SK-N-SH treated with all-trans-retinoic acid at 6 μM for 48 hours (cell line): ENCODE measurements around the gene PKNOX2.

ENCODE experiments used
- ATAC-seq: fragments of 200-7000 bp; cut with Tn5 transposase; 3 replicates; pipeline ENCODE4 v1.9.1; 2020; ENCODE audit warnings: mild to moderate bottlenecking, moderate library complexity
- ARNTL ChIP-seq: fragments of 450-650 bp; formaldehyde crosslinking; IDR thresholded peaks from 2 replicates; pipeline ENCODE4 v1.5.0; 2020; ENCODE audit warnings: low read depth, mild to moderate bottlenecking, moderate library complexity, borderline replicate concordance
- BACH2 ChIP-seq: fragments of 250-450 bp; sonication (Bioruptor Pico); IDR thresholded peaks from 2 replicates; pipeline ENCODE4 v1.9.0; 2021; ENCODE audit warnings: mild to moderate bottlenecking, borderline replicate concordance
- CSDC2 ChIP-seq: fragments of 250-450 bp; sonication (Bioruptor Pico); IDR thresholded peaks from 2 replicates; pipeline ENCODE4 v1.5.0; 2020; ENCODE audit warnings: mild to moderate bottlenecking, moderate library complexity
- GLIS3 ChIP-seq: fragments of 250-450 bp; sonication (Bioruptor Pico); IDR thresholded peaks from 2 replicates; pipeline ENCODE4 v1.5.0; 2020; ENCODE audit warnings: mild to moderate bottlenecking, moderate library complexity
- ISL1 ChIP-seq: fragments of 250-450 bp; sonication (Bioruptor Pico); IDR thresholded peaks from 2 replicates; pipeline ENCODE4 v2.1.2; 2022; ENCODE audit warnings: mild to moderate bottlenecking, moderate library complexity
- OSR1 ChIP-seq: fragments of 250-450 bp; sonication (Bioruptor Pico); IDR thresholded peaks from 2 replicates; pipeline ENCODE4 v1.8.0; 2022; ENCODE audit warnings: moderate library complexity, mild to moderate bottlenecking, inconsistent platforms
- PPARA ChIP-seq: fragments of 250-450 bp; sonication (Bioruptor Pico); IDR thresholded peaks from 2 replicates; pipeline ENCODE4 v1.5.0; 2020; ENCODE audit warnings: mild to moderate bottlenecking, borderline replicate concordance
- RARB ChIP-seq: fragments of 250-450 bp; sonication (Bioruptor Pico); IDR thresholded peaks from 2 replicates; pipeline ENCODE4 v1.8.0; 2021; ENCODE audit warnings: mild to moderate bottlenecking, moderate library complexity
- SNAI2 ChIP-seq: fragments of 250-450 bp; sonication (Bioruptor Pico); IDR thresholded peaks from 2 replicates; pipeline ENCODE4 v1.5.0; 2020; ENCODE audit warnings: mild to moderate bottlenecking, moderate library complexity
- TCF4 ChIP-seq: fragments of 250-450 bp; sonication (Bioruptor Pico); IDR thresholded peaks from 2 replicates; pipeline ENCODE4 v1.8.0; 2021; ENCODE audit warnings: mild to moderate bottlenecking, moderate library complexity, borderline replicate concordance
- TOX ChIP-seq: fragments of 250-450 bp; sonication (Bioruptor Pico); IDR thresholded peaks from 2 replicates; pipeline ENCODE4 v1.8.0; 2021; ENCODE audit warnings: mild to moderate bottlenecking, moderate library complexity, borderline replicate concordance
- ZC3H10 ChIP-seq: fragments of 250-450 bp; sonication (Bioruptor Pico); IDR thresholded peaks from 2 replicates; pipeline ENCODE4 v1.5.1; 2021; ENCODE audit warnings: mild to moderate bottlenecking, moderate library complexity
- ZFP3 ChIP-seq: fragments of 250-450 bp; sonication (Bioruptor Pico); IDR thresholded peaks from 2 replicates; pipeline ENCODE4 v1.5.0; 2020; ENCODE audit warnings: mild to moderate bottlenecking, moderate library complexity
- ZFP30 ChIP-seq: fragments of 450-650 bp; formaldehyde crosslinking; IDR thresholded peaks from 2 replicates; pipeline ENCODE4 v1.5.0; 2022; ENCODE audit warnings: mild to moderate bottlenecking, moderate library complexity
- ZNF565 ChIP-seq: fragments of 450-650 bp; formaldehyde crosslinking; conservative IDR thresholded peaks from 2 replicates; pipeline ENCODE4 v1.5.0; 2020; ENCODE audit warnings: low read depth, mild to moderate bottlenecking, moderate library complexity
- ZNF70 ChIP-seq: fragments of 450-650 bp; formaldehyde crosslinking; IDR thresholded peaks from 2 replicates; pipeline ENCODE4 v1.5.0; 2020; ENCODE audit warnings: mild to moderate bottlenecking, moderate library complexity
- TF ChIP-seq, protein P1 (sequence below): fragments of 250-450 bp; sonication (Bioruptor Pico); IDR thresholded peaks from 2 replicates; pipeline ENCODE4 v1.8.0; 2021; ENCODE audit warnings: low read depth, mild to moderate bottlenecking, moderate library complexity, borderline replicate concordance
- TF ChIP-seq, protein P2 (sequence below): fragments of 250-450 bp; sonication (Bioruptor Pico); IDR thresholded peaks from 2 replicates; pipeline ENCODE4 v1.5.1; 2021; ENCODE audit warnings: mild to moderate bottlenecking, moderate library complexity
- TF ChIP-seq, protein P3 (sequence below): fragments of 250-450 bp; sonication (Bioruptor Pico); IDR thresholded peaks from 2 replicates; pipeline ENCODE4 v1.5.1; 2020; ENCODE audit warnings: low read depth, mild to moderate bottlenecking, moderate library complexity
- TF ChIP-seq, protein P4 (sequence below): fragments of 250-450 bp; sonication (Bioruptor Pico); IDR thresholded peaks from 2 replicates; pipeline ENCODE4 v1.8.0; 2020; ENCODE audit warnings: mild to moderate bottlenecking, moderate library complexity, borderline replicate concordance
- TF ChIP-seq, protein P5 (sequence below): fragments of 250-450 bp; sonication (Bioruptor Pico); IDR thresholded peaks from 2 replicates; pipeline ENCODE4 v1.5.0; 2020; ENCODE audit warnings: mild to moderate bottlenecking, moderate library complexity

Gene PKNOX2

DNA sequence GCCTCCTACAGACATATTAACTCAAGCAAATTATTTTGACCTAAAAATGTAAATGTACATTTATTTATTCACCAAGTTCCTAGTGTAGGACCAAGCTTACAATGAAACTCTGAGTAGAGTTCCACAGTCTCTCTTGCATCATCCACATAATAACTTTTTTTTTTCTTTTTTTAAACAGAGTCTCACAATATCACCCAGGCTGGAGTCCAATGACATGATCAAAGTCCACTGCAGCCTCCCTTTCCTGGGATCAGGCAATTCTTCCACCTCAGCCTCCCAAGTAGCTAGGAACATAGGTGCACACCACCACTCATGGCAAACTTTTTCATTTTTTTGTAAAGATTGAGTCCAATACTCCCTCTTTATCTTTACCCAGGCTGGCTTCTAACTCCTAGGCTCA is 303.5 kb downstream of the PKNOX2 start:
- TF ChIP-seq SNAI2 (no peak), TCF4 (CRISPR knock-in tag) (no peak)
- TF ChIP-seq, protein P1, sequence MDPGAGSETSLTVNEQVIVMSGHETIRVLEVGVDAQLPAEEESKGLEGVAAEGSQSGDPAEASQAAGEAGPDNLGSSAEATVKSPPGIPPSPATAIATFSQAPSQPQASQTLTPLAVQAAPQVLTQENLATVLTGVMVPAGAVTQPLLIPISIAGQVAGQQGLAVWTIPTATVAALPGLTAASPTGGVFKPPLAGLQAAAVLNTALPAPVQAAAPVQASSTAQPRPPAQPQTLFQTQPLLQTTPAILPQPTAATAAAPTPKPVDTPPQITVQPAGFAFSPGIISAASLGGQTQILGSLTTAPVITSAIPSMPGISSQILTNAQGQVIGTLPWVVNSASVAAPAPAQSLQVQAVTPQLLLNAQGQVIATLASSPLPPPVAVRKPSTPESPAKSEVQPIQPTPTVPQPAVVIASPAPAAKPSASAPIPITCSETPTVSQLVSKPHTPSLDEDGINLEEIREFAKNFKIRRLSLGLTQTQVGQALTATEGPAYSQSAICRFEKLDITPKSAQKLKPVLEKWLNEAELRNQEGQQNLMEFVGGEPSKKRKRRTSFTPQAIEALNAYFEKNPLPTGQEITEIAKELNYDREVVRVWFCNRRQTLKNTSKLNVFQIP (CRISPR knock-in tag) = no peak
- no peak for ATAC-seq

DNA sequence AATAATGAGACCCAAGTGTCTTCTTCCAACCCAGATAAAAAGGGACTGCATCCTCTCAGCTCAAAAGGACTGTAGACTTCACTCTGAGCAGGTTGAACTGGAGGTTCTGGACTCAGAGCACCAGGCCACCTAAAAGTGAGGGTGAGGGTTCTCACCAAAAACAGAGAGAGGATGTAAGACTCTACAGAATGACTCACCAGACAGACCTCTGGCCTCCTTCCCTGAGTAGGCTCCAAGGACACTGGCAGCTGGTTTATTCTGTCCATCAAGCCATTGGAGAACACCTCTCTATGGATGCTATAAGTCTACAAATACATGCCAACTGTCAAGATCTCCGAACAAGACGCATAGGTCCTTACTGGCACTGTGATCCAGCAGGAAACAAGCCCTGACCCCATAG is 304.3 kb downstream of the PKNOX2 start:
- no peak for ATAC-seq
- TF ChIP-seq GLIS3 (CRISPR knock-in tag) = no peak
- no peak for TF ChIP-seq ZC3H10 (CRISPR knock-in tag)
- no peak for TF ChIP-seq ZFP3 (CRISPR knock-in tag)
- TF ChIP-seq, protein P2, sequence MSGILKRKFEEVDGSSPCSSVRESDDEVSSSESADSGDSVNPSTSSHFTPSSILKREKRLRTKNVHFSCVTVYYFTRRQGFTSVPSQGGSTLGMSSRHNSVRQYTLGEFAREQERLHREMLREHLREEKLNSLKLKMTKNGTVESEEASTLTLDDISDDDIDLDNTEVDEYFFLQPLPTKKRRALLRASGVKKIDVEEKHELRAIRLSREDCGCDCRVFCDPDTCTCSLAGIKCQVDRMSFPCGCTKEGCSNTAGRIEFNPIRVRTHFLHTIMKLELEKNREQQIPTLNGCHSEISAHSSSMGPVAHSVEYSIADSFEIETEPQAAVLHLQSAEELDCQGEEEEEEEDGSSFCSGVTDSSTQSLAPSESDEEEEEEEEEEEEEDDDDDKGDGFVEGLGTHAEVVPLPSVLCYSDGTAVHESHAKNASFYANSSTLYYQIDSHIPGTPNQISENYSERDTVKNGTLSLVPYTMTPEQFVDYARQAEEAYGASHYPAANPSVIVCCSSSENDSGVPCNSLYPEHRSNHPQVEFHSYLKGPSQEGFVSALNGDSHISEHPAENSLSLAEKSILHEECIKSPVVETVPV = no peak
- no peak for TF ChIP-seq ZFP30
- no peak for TF ChIP-seq BACH2
- TF ChIP-seq, protein P3, sequence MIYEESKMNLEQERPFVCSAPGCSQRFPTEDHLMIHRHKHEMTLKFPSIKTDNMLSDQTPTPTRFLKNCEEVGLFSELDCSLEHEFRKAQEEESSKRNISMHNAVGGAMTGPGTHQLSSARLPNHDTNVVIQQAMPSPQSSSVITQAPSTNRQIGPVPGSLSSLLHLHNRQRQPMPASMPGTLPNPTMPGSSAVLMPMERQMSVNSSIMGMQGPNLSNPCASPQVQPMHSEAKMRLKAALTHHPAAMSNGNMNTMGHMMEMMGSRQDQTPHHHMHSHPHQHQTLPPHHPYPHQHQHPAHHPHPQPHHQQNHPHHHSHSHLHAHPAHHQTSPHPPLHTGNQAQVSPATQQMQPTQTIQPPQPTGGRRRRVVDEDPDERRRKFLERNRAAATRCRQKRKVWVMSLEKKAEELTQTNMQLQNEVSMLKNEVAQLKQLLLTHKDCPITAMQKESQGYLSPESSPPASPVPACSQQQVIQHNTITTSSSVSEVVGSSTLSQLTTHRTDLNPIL (CRISPR knock-in tag) = no peak
- TF ChIP-seq, protein P4, sequence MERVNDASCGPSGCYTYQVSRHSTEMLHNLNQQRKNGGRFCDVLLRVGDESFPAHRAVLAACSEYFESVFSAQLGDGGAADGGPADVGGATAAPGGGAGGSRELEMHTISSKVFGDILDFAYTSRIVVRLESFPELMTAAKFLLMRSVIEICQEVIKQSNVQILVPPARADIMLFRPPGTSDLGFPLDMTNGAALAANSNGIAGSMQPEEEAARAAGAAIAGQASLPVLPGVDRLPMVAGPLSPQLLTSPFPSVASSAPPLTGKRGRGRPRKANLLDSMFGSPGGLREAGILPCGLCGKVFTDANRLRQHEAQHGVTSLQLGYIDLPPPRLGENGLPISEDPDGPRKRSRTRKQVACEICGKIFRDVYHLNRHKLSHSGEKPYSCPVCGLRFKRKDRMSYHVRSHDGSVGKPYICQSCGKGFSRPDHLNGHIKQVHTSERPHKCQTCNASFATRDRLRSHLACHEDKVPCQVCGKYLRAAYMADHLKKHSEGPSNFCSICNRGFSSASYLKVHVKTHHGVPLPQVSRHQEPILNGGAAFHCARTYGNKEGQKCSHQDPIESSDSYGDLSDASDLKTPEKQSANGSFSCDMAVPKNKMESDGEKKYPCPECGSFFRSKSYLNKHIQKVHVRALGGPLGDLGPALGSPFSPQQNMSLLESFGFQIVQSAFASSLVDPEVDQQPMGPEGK (CRISPR knock-in tag) = no peak
- no peak for TF ChIP-seq ZNF70
- no peak for TF ChIP-seq CSDC2 (CRISPR knock-in tag)
- TF ChIP-seq ARNTL (CRISPR knock-in tag) = no peak
- TF ChIP-seq TOX (CRISPR knock-in tag) = no peak
- no peak for TF ChIP-seq TCF4 (CRISPR knock-in tag)
- TF ChIP-seq PPARA (CRISPR knock-in tag) = no peak
- TF ChIP-seq OSR1 (CRISPR knock-in tag) = no peak
- TF ChIP-seq, protein P5, sequence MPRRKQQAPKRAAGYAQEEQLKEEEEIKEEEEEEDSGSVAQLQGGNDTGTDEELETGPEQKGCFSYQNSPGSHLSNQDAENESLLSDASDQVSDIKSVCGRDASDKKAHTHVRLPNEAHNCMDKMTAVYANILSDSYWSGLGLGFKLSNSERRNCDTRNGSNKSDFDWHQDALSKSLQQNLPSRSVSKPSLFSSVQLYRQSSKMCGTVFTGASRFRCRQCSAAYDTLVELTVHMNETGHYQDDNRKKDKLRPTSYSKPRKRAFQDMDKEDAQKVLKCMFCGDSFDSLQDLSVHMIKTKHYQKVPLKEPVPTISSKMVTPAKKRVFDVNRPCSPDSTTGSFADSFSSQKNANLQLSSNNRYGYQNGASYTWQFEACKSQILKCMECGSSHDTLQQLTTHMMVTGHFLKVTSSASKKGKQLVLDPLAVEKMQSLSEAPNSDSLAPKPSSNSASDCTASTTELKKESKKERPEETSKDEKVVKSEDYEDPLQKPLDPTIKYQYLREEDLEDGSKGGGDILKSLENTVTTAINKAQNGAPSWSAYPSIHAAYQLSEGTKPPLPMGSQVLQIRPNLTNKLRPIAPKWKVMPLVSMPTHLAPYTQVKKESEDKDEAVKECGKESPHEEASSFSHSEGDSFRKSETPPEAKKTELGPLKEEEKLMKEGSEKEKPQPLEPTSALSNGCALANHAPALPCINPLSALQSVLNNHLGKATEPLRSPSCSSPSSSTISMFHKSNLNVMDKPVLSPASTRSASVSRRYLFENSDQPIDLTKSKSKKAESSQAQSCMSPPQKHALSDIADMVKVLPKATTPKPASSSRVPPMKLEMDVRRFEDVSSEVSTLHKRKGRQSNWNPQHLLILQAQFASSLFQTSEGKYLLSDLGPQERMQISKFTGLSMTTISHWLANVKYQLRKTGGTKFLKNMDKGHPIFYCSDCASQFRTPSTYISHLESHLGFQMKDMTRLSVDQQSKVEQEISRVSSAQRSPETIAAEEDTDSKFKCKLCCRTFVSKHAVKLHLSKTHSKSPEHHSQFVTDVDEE (CRISPR knock-in tag) = no peak
- no peak for TF ChIP-seq SNAI2

DNA sequence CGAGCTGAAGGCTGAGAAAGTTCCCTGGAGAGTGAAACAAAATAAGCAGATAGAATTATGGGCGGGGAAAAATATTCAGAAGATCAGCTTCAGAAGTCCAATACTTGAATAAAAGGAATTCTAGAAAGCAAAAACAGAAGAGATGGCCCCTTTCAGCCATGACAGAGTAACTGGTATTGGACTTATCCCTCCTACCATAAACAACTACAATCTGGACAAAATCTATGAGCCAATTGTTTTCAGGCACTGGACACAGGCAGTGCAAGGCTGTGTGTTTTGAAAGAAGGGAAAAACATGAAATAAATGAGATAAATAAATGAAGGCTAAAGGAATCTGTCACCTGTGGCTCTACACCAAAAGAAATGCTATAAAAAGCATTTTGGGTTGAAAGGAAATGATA is 305.8 kb downstream of the PKNOX2 start:
- TF ChIP-seq CSDC2 (CRISPR knock-in tag) (no peak), OSR1 (CRISPR knock-in tag) (no peak)
- ATAC-seq = no peak

DNA sequence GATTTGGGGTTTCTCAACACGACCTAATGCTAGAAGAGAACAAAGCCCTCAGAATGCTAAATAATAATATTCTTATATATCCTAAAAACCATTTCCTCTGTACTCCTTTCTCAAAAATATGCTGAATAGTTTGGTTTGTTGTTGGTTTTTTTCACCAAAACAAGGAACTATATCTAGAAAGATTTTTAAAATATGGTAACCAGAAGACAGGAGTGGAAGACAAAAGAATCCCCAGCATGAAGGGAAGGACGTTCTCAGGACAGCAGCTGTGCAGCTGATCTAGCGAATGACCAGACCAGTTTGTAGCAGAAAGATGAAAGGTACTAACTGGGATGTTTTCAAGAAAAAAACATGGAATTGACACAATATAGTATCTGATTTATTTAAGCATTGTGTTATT is 312.2 kb downstream of the PKNOX2 start:
- ATAC-seq = no peak
- TF ChIP-seq OSR1 (CRISPR knock-in tag) (no peak), ZNF70 (no peak), ARNTL (CRISPR knock-in tag) (no peak), ZFP30 (no peak), ISL1 (CRISPR knock-in tag) (no peak), ZC3H10 (CRISPR knock-in tag) (no peak), RARB (CRISPR knock-in tag) (no peak), ZNF565 (CRISPR knock-in tag) (no peak)
- TF ChIP-seq, protein P3 (CRISPR knock-in tag) = no peak
- TF ChIP-seq, protein P2 = no peak
